B cell (primary cell): ENCODE data around the gene ZNF268. TPM values are rescaled to one million over a fixed set of nuclear protein-coding genes. Genes with fewer than 3 reads are reported as not detected.
A peak's percentile ranks its signal among the peaks of the same experiment; 100 is the strongest.

ENCODE experiments used
- ATAC-seq: fragments of 200-7000 bp; cut with Tn5 transposase; one replicate; pipeline ENCODE4 v1.10.0; 2021; ENCODE audit warnings: low read depth, mild to moderate bottlenecking, moderate number of reproducible peaks, moderate library complexity
- CTCF ChIA-PET: fragments of 350-600 bp; sonication (Branson Sonifier 250); formaldehyde crosslinking; loops from one replicate; lab custom pipeline; 2021; ENCODE audit warnings: antibody characterized with exemption, inconsistent platforms; lab: Charles Lee
- POLR2A ChIA-PET: fragments of 350-600 bp; sonication (Branson Sonifier 250); formaldehyde crosslinking; loops from one replicate; lab custom pipeline; 2021; ENCODE audit warnings: antibody characterized with exemption; lab: Charles Lee
- DNase-seq: peaks from one replicate; pipeline ENCODE4 v3.0.0; 2013
- H2AFZ ChIP-seq: 2 replicates; pipeline ENCODE4 v1.6.1; 2012; ENCODE audit warnings: mild to moderate bottlenecking, low read depth, low read length; ENCODE audit not compliant: insufficient read depth, poor library complexity, severe bottlenecking
- H3K27ac ChIP-seq, 2 donors: 1 replicate in 1 of 2; 2 replicates in 1 of 2; pipeline ENCODE4 v1.5.1; 2012 to 2013; ENCODE audit warnings: low read length in 2 of 2, mild to moderate bottlenecking in 2 of 2, moderate library complexity in 1 of 2
- H3K27me3 ChIP-seq, 4 experiments: fragments of 200-600 bp in 1 of 4; sonication (generic) in 1 of 4; replicated peaks in 1 of 4; 1 replicate in 2 of 4; 2 replicates in 2 of 4; pipeline versions ENCODE4 v1.6.1 to v1.7.0; 2013 to 2016; ENCODE audit warnings: low read length in 3 of 4, mild to moderate bottlenecking in 2 of 4, mixed read lengths in 1 of 4, moderate library complexity in 1 of 4; ENCODE audit not compliant: insufficient read depth in 4 of 4, control insufficient read depth in 3 of 4; ENCODE audit errors: control extremely low read depth in 1 of 4
- H3K36me3 ChIP-seq, 2 experiments: replicated peaks in 1 of 2; 1 replicate in 1 of 2; 2 replicates in 1 of 2; pipeline versions ENCODE4 v1.6.1 to v1.7.1; 2013; ENCODE audit warnings: low read length in 1 of 2; ENCODE audit not compliant: insufficient read depth in 2 of 2, control insufficient read depth in 1 of 2; ENCODE audit errors: control extremely low read depth in 1 of 2, extremely low read depth in 1 of 2
- H3K4me1 ChIP-seq, 2 donors: fragments of 200-600 bp in 1 of 2; sonication (generic) in 1 of 2; 1 replicate in 1 of 2; 2 replicates in 1 of 2; pipeline versions ENCODE4 v1.5.1 to v1.6.1; 2013 to 2017; ENCODE audit warnings: low read length in 2 of 2; ENCODE audit not compliant: control insufficient read depth in 2 of 2, insufficient read depth in 2 of 2
- H3K4me2 ChIP-seq: replicated peaks from 2 replicates; pipeline ENCODE3; 2012; ENCODE audit warnings: mild to moderate bottlenecking, low read depth, low read length; ENCODE audit not compliant: poor library complexity, severe bottlenecking
- H3K4me3 ChIP-seq, 5 experiments: fragments of 200-600 bp in 1 of 5; sonication (generic) in 1 of 5; 1 replicate in 3 of 5; 2 replicates in 2 of 5; pipeline versions ENCODE4 v1.5.1 to v1.7.0; 2011 to 2016; ENCODE audit warnings: low read length in 4 of 5, mild to moderate bottlenecking in 4 of 5, low read depth in 2 of 5, control low read depth in 1 of 5, moderate library complexity in 1 of 5; ENCODE audit not compliant: insufficient read depth in 1 of 5; ENCODE audit errors: control extremely low read depth in 1 of 5, extremely low read depth in 1 of 5
- H3K79me2 ChIP-seq: fragments of 200-600 bp; sonication (generic); one replicate; pipeline ENCODE4 v1.6.0; 2016; ENCODE audit warnings: low read length; ENCODE audit not compliant: control insufficient read depth, insufficient read depth
- H3K9ac ChIP-seq: fragments of 200-600 bp; sonication (generic); 2 replicates; pipeline ENCODE4 v1.6.1; 2017; ENCODE audit warnings: mild to moderate bottlenecking, low read length, moderate library complexity
- H3K9me3 ChIP-seq, 3 donors: one replicate each; pipeline versions ENCODE4 v1.6.1 to v1.7.1; 2013; ENCODE audit warnings: low read length in 2 of 3; ENCODE audit not compliant: control insufficient read depth in 2 of 3, insufficient read depth in 1 of 3; ENCODE audit errors: control extremely low read depth in 1 of 3
- H4K20me1 ChIP-seq: 2 replicates; pipeline ENCODE4 v1.6.0; 2012; ENCODE audit warnings: mild to moderate bottlenecking, low read length; ENCODE audit not compliant: insufficient read depth, control insufficient read depth, poor library complexity, severe bottlenecking
- H3K27ac Mint-ChIP-seq: one replicate; pipeline ENCODE4 v1.8.0; 2021; ENCODE audit warnings: mixed read lengths
- H3K27me3 Mint-ChIP-seq: one replicate; pipeline ENCODE4 v1.8.0; 2021; ENCODE audit warnings: mixed read lengths
- H3K4me1 Mint-ChIP-seq: one replicate; pipeline ENCODE4 v1.8.0; 2021; ENCODE audit warnings: mixed read lengths
- H3K4me3 Mint-ChIP-seq: one replicate; pipeline ENCODE4 v1.8.0; 2021; ENCODE audit warnings: mixed read lengths
- H3K9me3 Mint-ChIP-seq: one replicate; pipeline ENCODE4 v1.8.0; 2022; ENCODE audit warnings: mixed read lengths; ENCODE audit not compliant: insufficient read depth
- CTCF ChIP-seq: fragments of 200-600 bp; IDR thresholded peaks from one replicate; pipeline ENCODE4 v1.8.0; 2022; ENCODE audit warnings: antibody characterized with exemption, mild to moderate bottlenecking
- EZH2 ChIP-seq: IDR thresholded peaks from 2 replicates; pipeline ENCODE4 v1.6.1; 2012; ENCODE audit warnings: borderline replicate concordance, low read depth, mild to moderate bottlenecking, moderate library complexity, low read length; ENCODE audit not compliant: insufficient read depth, poor library complexity, severe bottlenecking
- WGBS: methylation state at CpG from one replicate; pipeline ENCODE4 v1.1.5; 2013; ENCODE audit warnings: missing lambda C conversion rate; ENCODE audit not compliant: insufficient coverage; 5-methylcytosine and 5-hydroxymethylcytosine counted together
- intact Hi-C: fragments of 100-400 bp; cut with micrococcal nuclease; formaldehyde crosslinking; loops from one replicate; pipeline ENCODE4 v1.10.0; 2022
- polyA plus RNA-seq: library from polyadenylated mRNA; depleted of rRNA; stranded (reverse); fragments of >200 nt; gene quantifications from 2 replicates; pipeline ENCODE4 v1.2.3, GENCODE V29; 2012
- total RNA-seq, 2 donors: library from RNA; stranded (reverse); fragments of 120-200 nt in 1 of 2; gene quantifications; 1 replicate in 1 of 2; 2 replicates in 1 of 2; pipeline versions ENCODE4 v1.2.3 to v1.2.4, GENCODE V29; 2013 to 2022

ZNF268 gene
- total and polyA plus RNA-seq, 2 donors (not counting 1 experiment from before 2014, with no cell fraction given), result 4.1 to 37.1 TPM

DNA sequence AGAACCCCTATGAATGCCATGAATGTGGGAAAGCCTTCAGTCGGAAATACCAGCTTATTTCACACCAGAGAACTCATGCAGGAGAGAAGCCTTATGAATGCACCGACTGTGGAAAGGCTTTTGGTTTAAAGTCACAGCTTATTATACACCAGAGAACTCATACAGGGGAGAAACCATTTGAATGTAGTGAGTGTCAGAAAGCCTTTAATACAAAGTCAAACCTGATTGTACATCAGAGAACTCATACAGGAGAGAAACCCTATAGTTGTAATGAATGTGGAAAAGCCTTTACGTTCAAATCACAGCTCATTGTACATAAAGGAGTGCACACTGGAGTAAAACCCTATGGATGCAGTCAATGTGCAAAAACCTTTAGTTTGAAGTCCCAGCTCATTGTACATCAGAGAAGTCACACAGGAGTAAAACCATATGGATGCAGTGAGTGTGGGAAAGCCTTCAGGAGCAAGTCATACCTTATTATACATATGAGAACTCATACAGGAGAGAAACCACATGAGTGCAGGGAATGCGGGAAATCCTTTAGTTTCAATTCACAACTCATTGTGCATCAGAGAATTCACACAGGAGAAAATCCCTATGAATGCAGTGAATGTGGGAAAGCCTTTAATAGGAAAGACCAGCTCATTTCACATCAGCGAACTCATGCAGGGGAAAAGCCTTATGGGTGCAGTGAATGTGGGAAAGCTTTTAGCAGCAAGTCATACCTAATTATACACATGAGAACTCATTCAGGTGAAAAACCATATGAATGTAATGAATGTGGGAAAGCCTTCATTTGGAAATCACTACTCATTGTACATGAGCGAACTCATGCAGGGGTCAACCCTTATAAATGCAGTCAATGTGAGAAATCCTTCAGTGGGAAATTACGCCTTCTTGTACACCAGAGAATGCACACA is 22.3 kb downstream of the ZNF268 start:
- Histone ChIP-seq H3K4me2 (no peak overlapping the region), H2AFZ (no peak overlapping the region), H4K20me1 (no peaks in the 10 kb centered on the region), H3K4me3 (peak overlapping the region in 1 of 5 experiments; percentile 26), H3K27ac (no peak overlapping the region), H3K27me3 (no peaks in the 10 kb centered on the region), H3K36me3 (peaks cover 16 to 33% of the 10 kb centered on the region in 2 experiments), H3K9ac (peak overlapping the region; percentile 17), H3K4me1 (no peaks in the 10 kb centered on the region), H3K79me2 (no peaks in the 10 kb centered on the region), H3K9me3 (peaks cover 19 to 82% (median 58%) of the 10 kb centered on the region in 3 donors)
- CTCF ChIA-PET, result interaction anchor here (1.1 to 1.5 kb wide), 2 partner anchors 12 to 23 kb away, joined by 3 to 4 read pairs; partner anchors contain the start of gene ZNF268
- H3K27ac Mint-ChIP-seq, result no peak overlapping the region
- WGBS, result no CpG with 5 or more reads among the region's 7 CpGs
- ATAC-seq, result no peak
- TF ChIP-seq CTCF (no peak), EZH2 (no peak)
- DNase-seq, result no peak
- intact Hi-C loops, result no loop called here
- no peaks in the 10 kb centered on the region for H3K27me3 Mint-ChIP-seq
- peaks cover 15% of the 10 kb centered on the region for H3K9me3 Mint-ChIP-seq
- no peaks in the 10 kb centered on the region for H3K4me1 Mint-ChIP-seq
- no peak overlapping the region for H3K4me3 Mint-ChIP-seq
- POLR2A ChIA-PET, result no interaction called here

GRCh38 chr12:133204264-133204603 is 22.9 kb downstream of the ZNF268 start:
- Histone ChIP-seq H3K79me2 (no peaks in the 10 kb centered on the region), H3K4me1 (no peaks in the 10 kb centered on the region), H3K9me3 (peaks cover 26 to 87% (median 58%) of the 10 kb centered on the region in 3 donors), H3K9ac (peak overlapping the region; percentile 17), H3K4me3 (peak overlapping the region in 1 of 5 experiments; percentile 26), H2AFZ (no peak overlapping the region), H3K27ac (no peak overlapping the region), H3K36me3 (peaks cover 16 to 33% of the 10 kb centered on the region in 2 experiments), H3K27me3 (no peaks in the 10 kb centered on the region), H4K20me1 (no peaks in the 10 kb centered on the region), H3K4me2 (no peak overlapping the region)
- Mint-ChIP-seq H3K27ac (no peak overlapping the region), H3K27me3 (no peaks in the 10 kb centered on the region), H3K9me3 (peaks cover 15% of the 10 kb centered on the region), H3K4me1 (no peaks in the 10 kb centered on the region), H3K4me3 (no peak overlapping the region)
- intact Hi-C loops, result no loop called here
- WGBS, result no CpG with 5 or more reads among the region's 1 CpG
- DNase-seq (no peak), ATAC-seq (no peak)
- TF ChIP-seq CTCF (no peak), EZH2 (no peak)
- CTCF ChIA-PET, result no interaction called here
- POLR2A ChIA-PET, result no interaction called here
